Right ventricle myocardium inferior (tissue), 1 donor: ENCODE data around the gene PROCA1. TPM values are rescaled to one million over a fixed set of nuclear protein-coding genes. Genes with fewer than 3 reads are reported as not detected.

Source experiments
- ATAC-seq: fragments of 200-7000 bp; cut with Tn5 transposase; one replicate; pipeline ENCODE4 v1.9.1; 2020; ENCODE audit warnings: mild to moderate bottlenecking, moderate library complexity
- DNase-seq: peaks from one replicate; pipeline ENCODE4 v3.0.0; 2021; ENCODE audit errors: missing footprints
- intact Hi-C: fragments of 100-400 bp; cut with DNase I; formaldehyde crosslinking; loops from one replicate; pipeline ENCODE4 v1.11.0; 2022
- total RNA-seq: library from RNA; stranded (reverse); fragmentation: NEBNext Ultra II Directional; extraction: Animal tissue kit (Norgen Biotek cat#: 25700); gene quantifications from one replicate; pipeline ENCODE4 v1.2.1, GENCODE V29; 2021
- donor health status: DM: no; HTN: yes; CAD: no; lungs with severe emphysema.

Gene PROCA1
- total RNA-seq, 1 donor from 2014 or later, result 0.73 TPM

DNA sequence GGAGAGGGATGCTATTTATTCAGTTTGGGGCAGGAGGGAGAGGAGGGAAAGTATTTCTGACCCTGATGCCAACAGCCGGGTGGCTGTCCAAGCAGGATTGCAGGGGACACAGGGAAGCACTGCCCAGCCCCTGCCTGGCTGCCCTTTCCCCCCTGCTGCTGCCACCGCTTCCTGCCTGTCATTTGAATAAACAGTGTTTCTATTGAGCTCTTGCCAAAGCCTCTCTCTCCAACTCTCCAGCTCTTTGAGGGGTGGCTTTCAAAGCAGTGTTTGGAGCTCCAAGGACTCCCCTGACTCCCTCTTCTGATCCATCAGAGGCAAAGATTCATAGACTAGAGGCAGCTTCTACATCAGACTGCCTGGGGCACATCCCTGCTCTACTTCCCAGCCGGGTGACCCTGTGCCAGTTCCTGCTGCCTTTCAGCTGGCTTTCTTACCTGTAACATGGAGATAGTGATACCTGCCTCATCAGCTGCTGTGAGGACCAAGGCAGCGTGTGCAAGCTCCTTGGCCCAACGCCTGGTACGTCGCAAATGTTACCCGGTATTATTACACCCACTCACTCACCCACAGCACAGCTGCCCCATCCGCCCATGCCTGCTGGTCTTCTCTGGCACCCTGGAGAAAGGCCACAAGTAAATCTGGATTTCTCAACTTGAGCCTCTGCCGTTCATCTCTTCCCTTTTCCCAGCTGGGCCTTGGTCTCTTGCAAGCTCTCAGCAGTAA, 9.5 kb downstream of the PROCA1 start:
- intact Hi-C loops, result no loop called here

DNA sequence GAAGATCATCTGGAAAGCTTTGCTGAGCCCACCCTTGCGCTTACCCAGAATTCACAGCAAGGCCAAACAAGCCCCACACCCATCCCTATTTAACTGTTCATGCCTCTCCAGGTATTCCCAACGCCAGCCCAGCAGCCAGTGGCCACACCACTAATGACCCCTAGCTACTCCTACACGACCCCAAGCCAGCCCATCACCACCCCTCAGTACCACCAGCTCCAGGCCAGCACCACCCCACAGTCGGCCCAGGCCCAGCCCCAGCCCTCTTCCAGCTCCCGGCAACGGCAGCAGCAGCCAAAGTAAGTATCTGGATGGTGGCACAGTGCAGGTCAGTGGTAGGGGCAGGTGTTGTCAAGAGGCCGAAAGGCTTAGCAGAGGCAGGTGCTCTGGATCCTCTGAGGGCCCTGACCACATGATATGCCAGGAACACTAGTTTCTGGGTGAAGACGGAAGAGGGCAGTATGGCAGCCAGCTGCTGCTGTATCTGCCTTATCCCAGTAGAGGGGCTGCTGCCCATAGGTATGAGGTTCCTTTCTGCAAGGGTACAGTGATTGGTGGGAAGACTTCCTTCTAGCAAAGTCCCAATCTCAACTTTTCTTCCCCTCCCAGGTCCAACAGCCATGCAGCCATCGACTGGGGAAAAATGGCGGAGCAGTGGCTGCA, 10.7 kb downstream of the PROCA1 start:
- no peak for ATAC-seq
- DNase-seq, result no peak
- intact Hi-C loops, result no loop called here

More for the DNA sequence above, 9.5 kb downstream of the PROCA1 start:
- no peak for ATAC-seq
- peak; percentile 31 for DNase-seq

DNA sequence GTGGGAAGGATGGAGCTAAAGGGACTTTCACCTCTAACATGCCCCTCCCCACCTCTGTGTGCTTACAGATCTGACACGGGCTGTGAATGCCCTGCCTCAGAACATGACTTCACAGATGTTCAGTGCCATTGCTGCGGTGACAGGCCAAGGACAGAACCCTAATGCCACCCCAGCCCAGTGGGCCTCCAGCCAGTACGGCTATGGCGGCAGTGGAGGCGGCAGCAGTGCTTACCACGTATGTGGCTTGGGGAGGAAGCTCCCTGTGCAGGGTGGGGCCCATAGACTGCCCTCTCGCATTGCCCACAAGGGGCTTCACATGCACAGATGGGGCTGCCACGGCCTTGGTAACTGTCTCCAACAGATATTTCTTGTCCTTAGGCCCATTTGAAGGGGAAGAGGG, 11.4 kb downstream of the PROCA1 start:
- ATAC-seq, result no peak

DNA sequence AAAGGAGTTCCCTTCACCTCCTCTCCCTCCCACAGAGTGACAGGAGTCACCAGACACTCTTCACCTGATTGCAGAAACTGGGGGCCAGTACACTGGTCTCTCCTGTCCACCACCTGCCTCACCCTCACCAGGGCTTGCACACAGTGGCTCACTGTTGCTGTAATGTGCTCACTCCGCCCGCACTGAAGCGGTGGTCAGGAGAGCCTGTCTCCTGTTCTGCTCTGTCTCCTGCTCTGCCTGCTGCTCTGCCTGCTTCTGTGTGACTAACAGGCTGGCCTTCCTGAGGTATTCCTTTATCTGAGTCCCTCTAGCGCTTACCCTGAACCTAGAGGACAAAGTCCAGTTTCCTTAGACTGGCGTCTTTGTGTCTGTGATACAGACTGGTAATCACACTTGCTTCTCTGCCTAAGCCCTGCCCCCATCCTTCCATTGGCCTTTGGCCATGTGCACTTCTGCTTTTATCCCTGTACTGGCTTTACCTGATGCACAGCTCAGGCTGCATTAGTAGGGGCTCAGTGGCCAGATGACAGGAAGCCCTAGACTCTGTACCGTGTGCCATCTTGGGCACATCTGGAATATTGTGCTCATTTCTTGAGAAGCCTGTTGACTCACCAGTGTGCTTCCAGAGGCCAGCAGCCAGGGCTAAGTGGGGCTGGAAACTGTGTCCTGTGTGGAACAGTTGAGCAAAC, 13.3 kb downstream of the PROCA1 start:
- ATAC-seq, result no peak
- DNase-seq, result no peak
- intact Hi-C loops, result no loop called here

More for the DNA sequence above, 11.4 kb downstream of the PROCA1 start:
- intact Hi-C loops, result no loop called here
- no peak for DNase-seq

DNA sequence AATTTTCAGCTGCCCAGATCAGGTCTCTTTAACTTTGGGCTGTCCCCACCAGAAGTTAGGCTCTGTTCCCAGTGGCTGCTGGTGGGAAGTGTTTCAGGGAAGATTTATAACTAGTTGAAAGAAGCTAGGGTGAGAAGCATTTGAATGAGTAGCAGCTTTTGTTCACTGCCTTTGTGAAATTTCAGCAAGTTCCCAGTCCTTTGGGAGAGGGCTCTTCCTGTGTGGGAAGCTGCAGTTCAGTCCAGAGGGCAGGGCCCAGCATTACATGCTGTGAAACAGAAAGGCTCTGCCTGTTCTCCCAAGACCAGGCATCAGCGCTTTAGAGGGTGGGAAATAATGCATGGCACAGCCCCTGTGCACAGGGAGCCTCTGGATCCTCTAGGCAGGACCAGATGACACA, 17.8 kb downstream of the PROCA1 start:
- intact Hi-C loops, result no loop called here
- no peak for ATAC-seq

DNA sequence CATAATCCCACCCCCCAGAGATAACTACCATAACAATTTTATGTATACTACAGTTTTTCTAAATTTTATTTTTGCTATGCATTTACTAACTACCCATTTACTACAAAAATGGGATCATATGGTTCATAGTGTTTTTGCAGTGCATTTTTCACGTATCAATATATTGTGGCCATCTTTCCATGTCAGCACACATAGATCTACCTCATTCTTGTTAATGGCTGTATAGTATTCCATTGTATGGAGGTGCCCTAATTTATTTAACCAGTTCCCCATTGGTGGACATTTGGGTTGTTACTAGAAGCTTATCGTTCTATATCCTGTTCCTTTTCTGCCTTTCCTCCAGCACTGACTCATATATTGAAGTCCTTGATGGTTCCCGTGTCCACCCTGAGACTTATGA, 22.7 kb downstream of the PROCA1 start:
- intact Hi-C loops, result no loop called here
- no peak for ATAC-seq
- no peak for DNase-seq

More for the DNA sequence above, 17.8 kb downstream of the PROCA1 start:
- no peak for DNase-seq

DNA sequence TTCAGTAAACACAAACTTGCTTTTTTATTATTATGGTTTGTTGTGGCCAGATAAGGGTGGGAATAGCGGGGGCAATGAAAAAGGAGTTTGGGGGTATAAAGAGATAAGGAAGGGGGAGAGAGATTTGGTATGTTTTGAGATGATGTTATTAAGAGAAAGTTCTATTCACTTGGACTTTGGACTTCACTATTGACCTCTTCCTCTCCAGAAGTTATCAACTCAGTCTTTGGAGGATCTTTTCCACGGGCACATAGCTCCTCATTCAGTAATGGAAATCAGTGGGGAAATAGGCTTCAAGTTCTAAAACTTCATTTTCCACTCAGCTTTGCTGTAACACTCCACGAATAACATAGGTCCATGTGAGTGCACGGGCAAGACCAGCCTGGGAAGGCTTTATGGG, 23.2 kb downstream of the PROCA1 start:
- intact Hi-C loops, result no loop called here
- DNase-seq (no peak), ATAC-seq (no peak)

DNA sequence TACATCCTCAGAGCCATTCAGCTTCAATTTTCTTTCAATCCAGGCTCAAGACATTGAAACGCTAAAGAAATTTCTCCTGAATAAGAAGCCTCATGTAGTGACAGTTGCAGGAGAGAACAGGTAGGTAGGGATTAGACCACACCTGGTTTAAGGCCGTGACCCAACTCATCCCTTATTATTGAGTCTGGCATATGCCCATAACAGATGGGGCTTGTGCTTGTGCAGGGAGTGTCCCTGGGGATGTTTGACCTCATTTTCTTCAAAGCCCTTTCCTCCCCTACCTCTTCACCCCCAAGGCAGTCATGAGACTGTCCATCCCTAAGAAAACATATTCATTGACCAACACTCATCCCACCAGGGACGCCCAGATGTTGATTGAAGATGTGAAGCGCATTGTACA, 25.4 kb downstream of the PROCA1 start:
- intact Hi-C loops, result no loop called here
- no peak for DNase-seq
- ATAC-seq, result no peak

DNA sequence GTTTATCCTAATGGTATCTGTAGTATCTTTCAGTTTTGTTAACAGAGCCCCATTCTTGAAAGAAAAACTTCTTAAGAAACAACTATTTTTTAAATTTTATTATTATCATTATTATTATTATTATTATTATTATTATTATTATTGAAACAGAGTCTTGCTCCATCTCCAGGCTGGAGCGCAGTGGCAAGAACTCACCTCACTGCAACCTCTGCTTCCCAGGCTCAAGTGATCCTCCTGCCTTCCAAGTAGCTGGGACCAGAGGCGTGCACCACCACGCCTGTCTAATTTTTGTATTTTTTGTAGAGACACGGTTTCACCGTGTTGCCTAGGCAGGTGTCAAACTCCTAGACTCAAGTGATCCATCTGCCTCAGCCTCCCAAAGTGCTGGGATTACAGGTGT, 26.3 kb downstream of the PROCA1 start:
- intact Hi-C loops, result no loop called here
- ATAC-seq, result no peak
- DNase-seq, result no peak

DNA sequence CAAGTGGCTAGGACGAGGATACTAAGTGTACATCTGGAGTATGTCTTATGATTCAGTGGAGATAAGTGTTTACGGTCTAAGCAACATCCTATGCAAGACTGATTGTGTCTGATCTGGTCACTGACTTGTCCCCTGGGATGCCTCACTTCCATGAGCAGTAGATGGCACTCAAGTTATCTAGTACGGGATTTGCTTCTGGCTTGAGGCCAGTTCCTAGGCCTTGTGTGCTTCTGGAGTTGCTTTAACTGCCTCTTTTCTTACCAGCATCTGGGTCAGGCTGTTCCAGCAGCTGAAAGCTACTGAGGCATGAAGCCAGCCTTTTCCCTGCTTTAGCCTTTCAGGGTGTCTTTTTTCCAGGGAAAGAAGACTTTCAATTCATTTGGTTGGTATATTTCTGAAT, 26.7 kb downstream of the PROCA1 start:
- DNase-seq, result no peak

DNA sequence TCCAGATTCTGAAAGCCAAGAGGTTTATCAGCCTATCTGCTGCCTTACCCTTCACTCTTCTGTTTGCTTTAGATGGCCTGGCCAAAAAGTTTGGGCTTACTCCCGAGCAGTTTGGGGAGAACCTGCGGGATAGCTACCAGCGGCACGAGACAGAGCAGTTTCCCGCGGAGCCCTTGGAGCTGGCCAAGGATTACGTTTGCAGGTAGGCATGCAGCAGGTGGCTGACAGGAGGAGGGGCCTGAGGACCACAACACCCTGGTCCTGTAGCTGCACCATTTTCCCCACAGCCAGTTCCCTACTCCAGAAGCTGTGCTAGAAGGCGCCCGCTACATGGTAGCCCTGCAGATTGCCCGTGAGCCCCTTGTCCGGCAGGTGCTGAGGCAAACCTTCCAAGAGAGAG, 29.0 kb downstream of the PROCA1 start:
- ATAC-seq (no peak), DNase-seq (no peak)
- intact Hi-C loops, result no loop called here

More for the DNA sequence above, 26.7 kb downstream of the PROCA1 start:
- ATAC-seq, result no peak
- intact Hi-C loops, result no loop called here

DNA sequence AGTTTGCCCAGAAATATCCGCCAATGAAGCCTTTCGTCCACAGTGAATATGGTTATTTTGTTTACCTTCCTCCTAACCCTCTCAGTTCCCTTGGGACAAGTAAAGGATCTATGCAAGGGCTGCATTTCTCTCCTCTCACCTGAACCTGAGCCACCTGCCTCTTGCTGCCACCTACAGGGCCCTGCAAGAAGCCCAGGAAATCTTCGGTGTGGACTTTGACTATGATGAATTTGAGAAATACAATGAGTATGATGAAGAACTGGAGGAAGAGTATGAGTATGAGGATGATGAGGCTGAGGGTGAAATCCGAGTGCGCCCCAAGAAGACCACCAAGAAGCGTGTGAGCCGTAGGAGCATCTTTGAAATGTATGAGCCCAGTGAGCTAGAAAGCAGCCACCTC, 35.7 kb downstream of the PROCA1 start:
- no peak for DNase-seq
- ATAC-seq, result no peak
- intact Hi-C loops, result no loop called here

DNA sequence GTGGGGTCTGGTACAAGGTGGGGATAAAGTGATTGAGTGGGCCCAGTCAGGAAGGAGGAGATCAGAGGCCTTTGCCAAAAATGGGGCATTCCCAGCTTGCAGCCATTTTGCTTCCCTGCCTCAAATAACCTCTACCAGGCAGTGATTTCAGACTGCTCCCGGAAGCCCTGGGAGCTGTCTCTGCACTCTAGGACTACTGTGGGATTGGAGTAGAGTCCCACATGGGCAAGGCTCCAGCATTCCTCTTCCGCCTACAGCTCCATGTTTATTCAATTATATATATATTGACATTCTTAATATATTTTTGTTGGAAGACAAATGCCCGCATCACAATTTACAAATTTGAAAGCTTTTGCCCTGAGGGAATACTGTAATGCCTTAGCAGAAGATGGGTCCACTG, 36.2 kb downstream of the PROCA1 start:
- intact Hi-C loops, result no loop called here
- ATAC-seq, result no peak
- no peak for DNase-seq

DNA sequence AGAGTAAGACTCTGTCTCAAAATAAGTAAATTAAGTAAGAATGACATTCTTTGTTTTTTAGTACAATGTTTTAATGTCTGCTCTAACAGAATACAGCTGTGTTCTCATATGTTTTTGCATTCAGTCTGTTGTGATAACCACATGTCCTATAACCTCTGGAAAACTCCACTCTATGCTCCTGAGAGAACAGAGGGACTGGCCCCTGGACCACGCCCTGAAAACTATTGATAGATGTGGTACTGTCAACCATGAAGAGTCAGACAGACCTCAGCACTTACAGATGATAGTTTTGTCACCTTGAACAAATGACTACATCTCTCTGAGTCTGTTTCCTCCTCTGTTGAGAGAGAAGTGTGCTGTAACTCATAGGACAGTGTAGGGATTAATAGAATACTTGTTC, 41.8 kb downstream of the PROCA1 start:
- DNase-seq (no peak), ATAC-seq (no peak)
- intact Hi-C loops, result no loop called here

DNA sequence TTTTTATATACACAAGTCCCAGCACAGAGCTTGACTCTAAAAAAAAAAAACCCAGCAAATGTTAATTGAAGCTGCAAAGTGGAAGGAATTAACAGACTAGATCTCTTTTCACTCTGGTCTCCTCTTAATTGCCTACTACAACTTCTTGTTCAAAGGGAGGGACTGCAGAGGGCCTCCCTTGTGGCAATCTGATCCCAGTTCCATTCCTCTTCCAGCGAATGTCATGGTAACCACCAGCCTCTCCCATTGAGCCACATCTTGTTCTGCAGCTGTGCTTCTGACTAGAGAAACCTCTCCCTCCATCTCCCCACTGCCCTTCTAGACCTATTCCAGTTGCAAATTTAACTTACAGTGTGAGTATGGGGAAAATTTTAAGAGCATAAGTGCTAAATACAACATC, 43.8 kb downstream of the PROCA1 start:
- ATAC-seq, result no peak
- DNase-seq, result no peak
- intact Hi-C loops, result no loop called here

DNA sequence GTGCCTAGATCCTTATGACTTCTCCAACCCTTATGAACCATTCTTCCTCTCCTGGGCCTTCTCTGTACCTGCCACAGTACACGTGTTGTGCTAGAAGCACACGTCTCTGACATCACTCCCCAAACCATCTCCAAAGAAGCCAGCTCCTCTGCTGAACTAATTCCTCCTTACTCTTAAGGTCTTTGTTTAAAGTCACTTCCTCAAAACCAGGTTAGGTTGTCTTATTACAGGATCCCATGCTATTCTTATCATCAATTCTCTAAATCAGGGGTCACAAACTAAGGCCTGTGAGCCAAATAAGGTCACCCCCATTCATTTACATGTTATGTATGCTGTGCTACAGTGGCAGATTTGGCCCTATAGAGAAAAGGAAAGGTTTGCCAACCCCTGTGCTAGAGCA, 45.7 kb downstream of the PROCA1 start:
- intact Hi-C loops, result no loop called here
- ATAC-seq (no peak), DNase-seq (no peak)

DNA sequence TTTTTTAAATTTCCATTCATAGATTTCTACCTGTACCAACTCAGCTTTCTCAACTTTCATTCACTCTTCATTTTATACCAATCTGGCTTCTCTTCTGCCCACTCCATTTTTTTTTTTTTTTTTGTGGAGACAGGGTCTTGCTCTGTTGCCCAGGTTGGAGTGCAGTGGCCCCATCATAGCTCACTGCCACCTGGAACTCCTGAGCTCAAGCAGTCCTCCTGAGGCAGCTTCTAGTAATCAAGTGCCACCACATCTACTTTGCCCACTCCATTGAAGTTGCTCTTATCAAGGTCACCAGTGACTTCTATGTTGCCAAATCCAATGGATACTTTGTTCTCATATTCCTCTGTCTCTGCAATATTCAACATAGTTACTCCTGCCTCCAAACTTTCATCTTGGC, 48.0 kb downstream of the PROCA1 start:
- DNase-seq, result no peak
- intact Hi-C loops, result no loop called here
- no peak for ATAC-seq

DNA sequence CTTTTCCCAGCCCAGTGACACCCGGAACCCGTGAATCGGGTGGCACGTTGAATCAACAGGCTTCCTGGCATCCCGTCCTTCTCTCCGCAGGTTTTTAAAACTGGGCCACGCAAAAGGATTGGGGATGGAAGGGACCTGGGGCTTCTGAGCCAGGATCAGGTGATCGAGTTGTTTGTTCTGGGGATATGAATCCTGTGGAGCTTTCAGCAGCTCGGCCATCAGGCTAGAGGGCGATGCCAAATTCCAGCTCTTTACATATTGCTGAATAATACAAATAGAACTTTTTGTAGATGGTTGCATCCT, 49.2 kb downstream of the PROCA1 start:
- ATAC-seq (no peak), DNase-seq (no peak)
- intact Hi-C loops, result no loop called here

DNA sequence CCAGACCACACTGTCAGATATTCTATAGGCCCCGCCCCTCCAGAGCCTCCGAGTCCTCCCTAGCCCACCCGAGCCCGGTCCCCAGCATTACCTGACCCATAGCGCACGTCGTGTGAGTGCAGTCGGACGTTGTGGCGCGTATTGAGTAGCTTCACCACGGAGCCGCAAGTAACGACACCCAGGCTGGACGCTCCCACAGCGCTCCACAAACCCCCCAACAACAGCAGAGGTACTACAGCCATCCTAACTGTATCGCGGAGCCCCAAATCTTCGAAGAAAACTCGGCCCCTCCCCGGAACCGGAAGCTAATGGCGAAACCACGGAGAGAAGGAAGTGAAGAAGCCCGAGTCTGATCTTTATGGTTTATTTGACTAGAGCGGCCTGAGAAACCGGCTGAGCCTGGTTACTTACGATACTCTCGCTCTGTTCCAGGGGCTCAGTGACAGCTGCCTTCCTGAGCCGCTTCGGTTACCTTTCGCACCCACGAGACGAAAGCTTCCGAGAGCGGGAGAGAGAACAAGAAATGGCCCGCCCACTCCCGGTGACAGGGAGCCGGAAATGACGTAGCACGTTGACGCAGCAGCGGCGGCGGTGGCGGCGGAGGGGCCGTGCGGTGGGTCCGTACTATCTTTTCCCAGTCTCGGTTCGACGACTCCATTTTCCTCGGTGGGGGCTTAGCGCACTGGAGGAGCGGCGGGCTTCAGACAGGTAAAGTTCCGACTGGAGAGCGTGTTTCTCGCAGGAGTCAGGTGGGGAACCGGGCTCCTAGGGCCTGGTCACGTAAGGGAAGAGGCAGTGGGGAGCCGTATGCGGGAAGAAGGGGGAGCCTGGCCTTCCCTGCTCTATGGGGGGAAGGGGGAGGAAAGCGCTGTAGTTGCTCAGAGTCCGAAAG, 49.8 kb downstream of the PROCA1 start, which contains the start of the genes SDF2 and SUPT6H:
TSS of gene SDF2 (minus strand) at position 272 of the 892 bp plus-strand sequence. CDS start at position 242, 30 bp downstream.
TSS of gene SUPT6H (plus strand) at position 571 of the 892 bp plus-strand sequence. CDS start 11,197 bp downstream, outside the sequence.
- ATAC-seq, result peak; percentile 94
- intact Hi-C loops, result no loop called here
- DNase-seq, result peak; percentile 93
